Activated gamma-delta T cell treated with anti-CD3 and anti-CD28 coated beads, Interleukin-2, amount 50 U/mL, for 16 hours (primary cell): Measurements from ENCODE around the gene PRR20G.
"Not testable (repeated sequence)": the region's sequence is repeated elsewhere in the genome, so short reads cannot be mapped to it uniquely, and the experiment has no call there.

Experiments used
- DNase-seq: peaks from one replicate; pipeline ENCODE4 v3.0.0-alpha.2; 2020; ENCODE audit warnings: low read depth

The PRR20G gene

DNA sequence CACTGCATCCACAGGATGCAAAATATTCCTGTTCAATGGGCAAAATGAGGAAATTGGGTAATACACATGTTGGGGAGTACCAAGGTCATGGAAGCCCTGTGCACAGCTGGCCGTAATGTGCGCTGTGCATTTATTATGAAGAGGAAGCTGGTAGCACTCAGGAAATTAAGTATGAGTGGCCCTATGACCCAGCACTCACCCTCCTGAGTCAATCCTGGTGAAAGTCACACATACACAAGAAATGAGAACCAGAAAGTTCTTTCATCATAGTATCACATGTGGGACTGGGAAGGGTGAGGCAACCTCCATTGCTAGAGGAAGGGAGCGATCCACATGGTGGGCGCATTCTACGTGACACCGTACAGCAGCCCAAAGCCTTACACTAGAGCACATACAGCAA lies 11.4 kb upstream of the PRR20G start:
- DNase-seq, result no peak

DNA sequence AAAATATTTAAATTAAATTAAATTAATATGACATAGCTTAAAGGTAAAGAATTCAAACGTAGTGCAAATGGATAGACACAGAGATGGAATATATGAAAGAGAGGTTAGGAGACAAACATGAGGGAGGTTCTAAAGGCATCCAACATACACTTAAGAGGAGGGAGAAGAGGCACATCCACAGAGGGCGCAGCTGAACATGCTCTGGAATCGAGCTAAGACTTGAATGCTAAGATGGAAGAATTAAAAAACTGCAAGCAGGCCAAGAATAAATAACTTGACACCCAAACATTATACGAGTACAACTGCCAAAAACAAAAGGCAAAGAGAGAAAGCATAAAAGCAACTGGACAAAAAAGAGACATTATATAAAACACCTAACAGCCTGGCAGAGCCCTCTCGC lies 9.1 kb upstream of the PRR20G start:
- no peak for DNase-seq

DNA sequence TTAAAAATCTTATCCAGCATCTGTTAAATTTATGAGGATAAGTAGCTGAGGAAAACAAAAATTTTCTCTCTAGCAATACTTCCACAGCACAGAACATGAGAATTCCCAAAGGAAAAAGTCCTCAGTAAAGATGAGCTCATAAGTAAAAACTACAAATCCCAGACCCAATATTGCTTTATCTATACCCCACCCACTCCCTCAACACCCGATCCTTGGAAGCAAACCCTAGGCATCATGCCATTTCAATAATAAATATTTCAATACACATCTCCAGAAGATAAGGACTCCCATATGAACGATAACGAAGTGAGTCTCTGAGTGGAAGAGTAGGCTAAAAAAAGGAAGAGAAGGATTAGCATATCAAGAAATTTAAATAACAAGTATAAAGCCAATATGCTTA lies 8.3 kb upstream of the PRR20G start:
- DNase-seq, result no peak

DNA sequence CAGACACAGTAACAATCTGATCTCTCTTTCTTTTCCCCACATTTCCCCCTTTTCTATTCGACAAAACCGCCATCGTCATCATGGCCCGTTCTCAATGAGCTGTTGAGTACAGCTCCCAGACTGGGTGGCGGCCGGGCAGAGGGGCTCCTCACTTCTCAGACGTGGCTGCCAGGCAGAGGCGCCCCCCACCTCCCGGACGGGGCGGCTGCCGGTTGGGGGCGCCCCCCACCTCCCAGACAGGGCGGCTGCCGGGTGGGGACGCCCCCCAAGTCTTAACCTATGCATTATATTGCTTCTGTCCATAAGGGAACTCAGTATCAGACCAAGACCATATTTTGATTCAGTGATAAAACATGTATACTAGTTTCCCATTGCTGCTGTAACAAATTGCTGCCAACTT lies 5.8 kb upstream of the PRR20G start:
- not testable (repeated sequence) for DNase-seq

DNA sequence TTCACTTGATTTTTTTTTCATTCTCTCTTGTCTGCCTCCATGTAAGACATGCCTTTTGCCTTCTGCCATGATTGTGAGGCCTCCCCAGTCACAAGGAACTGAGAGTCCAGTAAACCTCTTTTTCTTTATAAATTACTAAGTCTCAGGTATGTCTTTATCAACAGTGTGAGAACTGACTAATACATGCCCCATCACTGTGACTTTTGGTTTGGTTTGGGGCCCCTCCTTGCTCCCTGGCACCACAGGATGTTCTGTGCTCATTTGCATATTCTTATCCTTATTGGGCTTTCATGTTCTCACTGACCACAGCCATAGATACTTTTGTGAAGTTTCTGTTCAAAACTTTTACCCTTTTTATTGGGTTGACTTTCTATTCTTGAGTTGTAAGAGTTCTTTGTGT lies 3.8 kb upstream of the PRR20G start:
- DNase-seq, result no peak

DNA sequence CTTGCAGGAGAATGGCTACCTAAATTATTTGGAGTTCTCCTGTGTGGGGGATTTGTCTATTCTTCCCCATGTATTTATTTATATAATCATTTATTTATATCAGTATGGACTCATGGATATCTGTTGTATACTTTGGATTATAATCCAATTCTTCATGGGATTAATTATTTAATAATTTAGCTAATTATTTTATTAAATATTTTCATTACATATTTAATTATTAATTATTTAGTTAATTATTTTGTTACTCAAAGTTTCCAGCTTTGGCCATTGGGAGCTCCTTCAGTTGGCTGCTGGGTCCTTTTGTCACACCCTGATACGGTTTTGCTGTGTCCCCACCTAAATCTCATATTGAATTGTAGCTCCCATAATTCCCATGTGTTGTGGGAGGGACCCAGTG lies 3.3 kb upstream of the PRR20G start:
- DNase-seq, result no peak

DNA sequence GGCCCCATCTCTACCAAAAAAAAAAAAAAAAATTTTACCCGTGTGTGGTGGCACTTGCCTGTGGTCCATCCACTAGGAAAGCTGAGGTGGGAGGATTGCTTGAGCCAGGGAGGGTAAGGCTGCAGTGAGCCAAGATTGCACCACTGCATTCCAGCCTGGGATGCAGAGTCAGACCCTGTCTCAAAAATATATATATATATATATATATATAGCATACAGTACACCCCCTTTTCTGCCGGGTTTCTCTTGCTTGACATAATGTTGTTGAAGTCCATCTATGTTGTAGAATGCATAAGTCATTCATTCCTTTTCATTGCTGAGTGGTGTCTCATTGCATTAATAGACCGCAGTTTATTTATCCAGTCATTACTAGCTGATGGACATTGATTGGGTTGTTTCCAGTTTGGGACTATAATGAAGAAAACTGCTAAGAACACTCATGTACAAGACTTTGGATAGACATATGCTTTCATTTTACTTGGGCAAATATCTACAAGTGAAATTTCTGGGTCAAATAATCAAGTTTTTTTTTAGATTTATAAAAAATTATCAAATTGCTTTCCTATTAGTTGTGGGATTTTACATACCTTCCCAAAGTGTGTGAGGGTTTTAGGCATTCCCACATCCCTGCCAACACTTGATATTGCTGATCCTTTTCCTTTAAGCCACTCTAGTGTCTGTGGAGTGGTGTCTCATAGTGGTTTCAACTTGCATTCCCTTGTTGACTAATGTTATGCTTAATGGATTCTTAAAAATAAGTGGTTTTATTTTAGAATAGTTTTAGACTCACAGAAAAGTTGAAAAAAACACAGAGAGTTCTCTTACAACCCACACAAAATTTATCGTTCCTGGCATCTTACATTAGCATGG lies 2.1 kb upstream of the PRR20G start:
- DNase-seq, result no peak

DNA sequence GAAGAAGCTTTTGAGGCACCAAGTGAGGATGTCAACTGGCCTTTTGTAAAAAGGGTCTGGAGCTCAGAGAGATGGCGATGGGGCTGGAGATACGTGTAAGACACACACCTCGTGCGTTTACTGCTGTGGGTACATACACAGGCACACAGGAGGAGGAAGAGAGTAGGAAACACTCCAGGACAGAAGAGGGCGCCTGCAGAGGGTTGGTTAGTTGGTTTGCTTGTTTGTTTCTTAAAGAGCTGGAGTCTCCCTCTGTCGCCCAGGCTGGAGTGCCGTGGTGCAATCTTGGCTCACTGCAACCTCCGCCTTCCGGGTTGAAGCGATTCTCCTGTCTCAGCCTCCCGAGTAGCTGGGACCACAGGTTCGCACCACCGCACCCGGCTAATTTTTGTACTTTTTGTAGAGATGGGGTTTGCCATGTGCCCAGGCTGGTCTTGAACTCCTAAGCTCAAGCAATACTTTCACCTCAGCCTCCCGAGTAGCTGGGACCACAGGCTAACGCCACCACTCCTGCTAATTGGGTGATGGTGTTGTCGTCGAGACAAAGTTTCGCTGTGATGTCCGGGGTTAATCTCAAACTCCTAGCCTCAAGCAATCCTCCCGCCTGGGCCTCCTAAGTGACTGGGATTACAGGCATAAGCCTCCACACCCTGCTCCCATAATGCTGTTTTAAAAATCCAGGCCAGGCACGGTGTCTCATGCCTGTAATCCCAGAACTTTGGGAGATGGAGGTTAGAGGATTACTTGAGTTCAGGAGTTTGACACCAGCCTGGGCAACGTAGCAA lies 1.3 kb upstream of the PRR20G start:
- DNase-seq, result no peak

DNA sequence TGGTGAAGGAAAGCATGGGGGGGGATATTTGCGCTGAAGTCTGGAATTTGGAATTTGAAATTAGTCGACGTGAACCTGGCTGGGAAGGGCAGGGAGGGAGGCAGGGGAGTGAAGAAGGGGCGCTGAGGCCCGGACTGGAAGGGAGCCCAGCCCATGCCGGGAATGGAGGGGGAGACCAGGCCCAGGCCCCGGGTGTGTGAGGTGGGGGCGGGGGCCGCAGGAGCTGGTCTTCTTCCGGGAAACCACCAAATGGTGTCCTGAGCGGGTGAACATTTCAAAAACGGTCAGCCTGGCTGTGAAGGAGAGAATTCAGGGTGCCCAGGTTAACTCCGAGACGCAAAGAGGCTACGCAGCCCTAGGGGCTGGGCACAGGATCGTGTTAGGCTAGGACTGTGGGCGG lies 497 bp upstream of the PRR20G start:
- no peak for DNase-seq

DNA sequence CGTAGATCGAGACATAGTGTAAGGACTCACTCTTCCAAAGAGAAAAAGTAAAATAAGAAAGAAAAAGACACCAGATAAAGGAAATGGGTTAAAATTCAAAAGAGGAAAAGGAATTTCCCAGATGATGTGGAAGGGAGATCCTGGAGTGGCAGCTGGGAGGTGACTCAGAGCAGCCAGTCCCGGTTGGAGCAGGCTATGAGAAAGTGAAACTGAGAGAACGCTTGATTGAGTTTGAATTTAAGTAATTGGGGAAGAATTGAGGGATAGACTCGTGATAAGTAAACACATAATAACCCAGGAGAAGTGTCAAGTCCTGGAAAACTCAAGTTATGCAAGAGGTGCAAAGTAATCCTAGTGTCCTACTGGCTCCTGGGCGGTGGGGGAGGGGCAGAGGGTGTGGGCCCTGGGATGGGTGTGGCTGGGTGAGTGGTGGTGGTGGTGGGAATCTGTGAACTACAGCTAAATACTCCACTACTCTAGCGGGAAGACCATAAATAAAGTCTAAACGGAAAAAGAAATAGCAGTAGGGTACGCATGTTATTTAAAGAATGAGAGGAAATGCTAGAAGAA lies 1.2 kb downstream of the PRR20G start:
- no peak for DNase-seq

DNA sequence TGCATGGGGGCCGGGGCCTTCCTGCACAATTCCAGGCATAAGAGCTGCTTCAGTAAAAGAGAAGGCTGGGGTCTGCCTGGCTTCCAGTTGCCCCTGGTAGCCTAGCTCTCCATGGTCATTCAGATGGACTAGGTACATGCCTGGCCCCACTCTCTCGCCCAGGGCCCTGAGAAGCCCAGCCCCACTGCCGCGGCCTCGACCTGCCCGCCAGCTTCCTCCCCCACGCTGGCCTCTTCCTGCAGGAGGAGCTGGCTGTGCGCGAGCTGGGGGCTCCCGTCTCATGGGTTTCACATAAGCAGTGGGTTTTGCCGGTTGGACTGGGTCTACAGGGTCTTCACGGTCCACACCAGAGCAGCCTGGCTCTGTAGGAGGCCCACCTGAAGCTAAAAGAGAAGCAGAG lies 3.6 kb downstream of the PRR20G start:
- no peak for DNase-seq

DNA sequence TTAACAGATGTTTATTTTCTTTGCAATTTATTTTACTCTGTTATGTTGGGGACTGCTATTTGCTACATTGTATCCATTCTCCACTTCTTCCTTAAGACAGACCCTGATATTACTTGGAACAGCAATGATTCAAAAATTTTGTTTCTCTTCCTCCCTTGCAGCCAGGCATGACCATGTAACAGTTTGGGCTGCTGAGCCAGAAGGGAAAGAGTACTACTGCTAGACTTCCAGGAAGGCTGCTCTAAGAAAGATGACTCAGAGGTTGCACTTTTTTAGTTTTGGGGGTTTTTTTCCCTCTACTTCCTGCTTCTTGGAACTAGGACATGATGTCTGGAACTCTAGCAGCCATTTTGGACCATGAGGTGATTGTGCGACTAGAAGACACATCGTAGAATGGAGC lies 10.3 kb downstream of the PRR20G start:
- no peak for DNase-seq

DNA sequence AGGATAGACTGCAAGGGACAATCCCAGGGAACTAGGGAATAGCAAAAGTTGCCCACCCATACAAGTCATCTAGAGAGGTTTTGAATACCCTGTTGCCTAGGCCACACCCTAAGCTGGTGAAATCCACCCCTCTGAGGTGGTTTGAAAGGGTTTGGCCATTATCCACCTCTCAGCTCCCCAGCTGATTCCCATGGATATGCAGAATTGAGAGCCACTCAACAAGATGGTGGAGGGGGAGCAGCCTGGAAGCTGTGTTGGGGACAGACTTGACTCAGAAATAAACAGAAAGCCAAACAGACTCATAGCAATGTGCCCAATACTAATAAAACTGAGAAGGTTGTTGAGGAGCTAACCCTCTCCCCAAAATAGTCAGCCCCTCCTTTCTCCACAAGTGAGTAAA lies 10.9 kb downstream of the PRR20G start:
- no peak for DNase-seq

DNA sequence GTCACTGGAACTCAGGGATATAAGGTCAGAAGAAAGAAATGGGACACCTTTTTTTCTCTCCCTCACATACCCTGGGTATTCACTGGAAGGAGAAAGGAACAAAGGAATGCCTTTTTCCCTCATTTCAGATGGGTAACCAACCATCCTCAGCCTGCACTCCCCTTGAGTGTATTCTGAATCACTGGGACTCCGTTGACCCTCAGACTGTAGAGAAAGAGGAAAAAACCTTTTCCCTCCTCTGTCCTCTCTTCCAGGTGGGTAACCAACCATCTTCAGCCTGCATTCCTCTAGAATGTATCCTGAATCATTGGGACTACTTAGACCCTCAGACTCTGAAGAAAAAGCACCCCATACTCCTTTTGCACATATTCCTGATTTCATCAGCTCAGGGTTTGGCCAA lies 11.4 kb downstream of the PRR20G start:
- no peak for DNase-seq

DNA sequence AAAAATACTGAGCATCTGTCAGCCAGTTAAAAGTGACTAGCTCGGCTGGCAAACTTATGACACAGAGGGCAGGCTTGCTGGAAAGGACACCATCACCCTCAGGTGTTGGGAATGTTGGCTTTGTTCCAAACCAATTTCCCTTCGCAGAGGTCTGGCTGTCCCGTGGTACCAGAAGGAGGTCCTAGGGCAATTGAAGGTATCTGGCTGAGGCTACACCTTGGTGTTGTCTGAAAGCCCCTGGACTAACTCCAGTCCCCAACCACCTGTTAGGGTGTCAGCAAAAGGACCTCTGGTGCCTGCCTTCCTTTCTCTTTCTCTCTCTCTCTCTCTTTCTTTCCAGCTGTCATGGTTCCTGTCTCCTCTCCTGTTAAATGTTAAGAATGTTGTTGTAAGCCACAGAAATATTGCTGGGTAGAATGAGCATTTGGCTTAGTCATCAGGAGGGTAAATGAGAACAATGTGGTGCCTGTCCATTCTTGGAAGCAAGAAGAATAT lies 12.5 kb downstream of the PRR20G start:
- no peak for DNase-seq

DNA sequence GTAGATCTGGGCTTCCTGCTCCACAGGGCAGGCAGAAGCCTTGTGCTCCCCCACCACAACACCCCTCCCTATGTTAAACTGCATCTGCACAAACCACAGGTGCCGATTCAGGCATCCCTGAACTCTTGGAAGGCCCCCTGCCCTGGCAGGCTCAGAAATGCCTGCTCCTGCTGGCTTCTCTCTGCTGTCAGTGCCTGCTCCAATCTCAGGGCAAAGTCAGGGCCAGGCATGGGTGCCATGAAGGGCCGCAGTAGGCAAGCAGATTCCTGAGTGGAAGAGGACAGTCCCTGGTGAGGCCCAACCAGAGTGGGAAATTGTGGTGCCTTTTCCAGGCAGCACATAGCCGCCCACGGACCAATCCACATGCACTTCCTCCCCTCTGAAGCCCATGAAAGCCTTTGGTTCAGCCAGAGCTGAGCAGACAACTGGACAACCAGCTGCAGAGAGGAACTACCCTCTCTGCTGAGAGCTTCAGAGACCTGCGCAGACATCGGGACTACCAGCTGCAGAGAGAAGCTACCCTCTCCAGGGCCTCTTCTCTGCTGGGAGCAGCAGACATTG lies 13.6 kb downstream of the PRR20G start:
- DNase-seq, result no peak

DNA sequence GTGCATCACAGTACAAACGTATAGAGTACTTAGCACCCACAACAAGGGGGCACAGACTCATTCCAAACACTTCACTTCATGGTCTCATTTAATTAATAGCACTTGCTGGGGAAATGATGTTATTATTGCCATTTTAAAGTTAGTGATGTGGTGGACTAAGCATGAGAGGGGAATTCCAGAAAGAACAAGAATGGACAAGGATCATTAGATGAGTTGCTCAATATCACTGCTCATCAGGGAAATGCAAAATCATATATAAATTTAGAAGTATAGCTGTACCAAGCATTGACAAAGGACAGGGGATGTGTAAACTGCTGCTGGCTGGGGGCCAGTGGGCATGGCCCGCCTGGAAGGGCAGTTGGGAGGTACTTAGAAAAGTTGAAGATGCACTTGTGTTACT lies 14.6 kb downstream of the PRR20G start:
- DNase-seq, result no peak

DNA sequence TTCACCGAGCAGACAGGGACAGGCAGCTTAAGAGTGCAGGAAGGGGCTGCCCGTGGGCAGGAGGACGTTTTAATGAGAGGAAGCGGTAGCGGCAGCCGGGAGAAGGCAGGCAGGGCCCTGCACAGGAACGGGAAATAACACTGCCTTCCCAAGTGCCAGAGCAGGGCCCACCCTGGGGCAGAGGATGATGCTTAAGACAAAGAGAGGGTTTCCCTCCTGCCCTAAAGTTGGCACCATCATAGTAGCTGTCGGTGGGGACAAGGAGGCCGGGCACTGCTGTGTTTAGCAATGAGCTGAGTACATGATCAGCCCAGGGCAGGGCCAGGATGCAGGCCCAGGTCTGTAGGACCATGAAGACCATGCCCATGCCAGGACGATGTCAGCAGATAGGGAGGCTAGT lies 21.7 kb downstream of the PRR20G start:
- no peak for DNase-seq

DNA sequence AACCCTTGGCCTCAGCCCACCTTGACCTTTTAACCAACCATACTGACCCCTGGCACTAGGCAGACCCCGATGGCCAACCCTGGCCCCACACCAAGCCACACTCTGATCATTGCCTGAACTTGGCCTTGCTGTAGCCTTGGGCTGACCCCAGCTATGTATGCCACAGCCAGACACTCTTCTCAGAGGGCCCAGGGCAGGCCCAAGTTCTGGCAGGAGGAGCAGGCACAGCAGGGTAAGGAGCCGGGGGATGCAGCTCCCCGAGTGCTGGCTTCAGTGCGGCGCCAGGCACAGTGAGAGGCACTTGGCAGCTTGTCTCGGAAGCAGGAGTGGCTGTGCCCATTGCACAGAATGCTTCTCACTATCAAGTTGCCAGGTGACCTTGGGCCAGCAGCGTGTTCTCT lies 22.3 kb downstream of the PRR20G start:
- no peak for DNase-seq

DNA sequence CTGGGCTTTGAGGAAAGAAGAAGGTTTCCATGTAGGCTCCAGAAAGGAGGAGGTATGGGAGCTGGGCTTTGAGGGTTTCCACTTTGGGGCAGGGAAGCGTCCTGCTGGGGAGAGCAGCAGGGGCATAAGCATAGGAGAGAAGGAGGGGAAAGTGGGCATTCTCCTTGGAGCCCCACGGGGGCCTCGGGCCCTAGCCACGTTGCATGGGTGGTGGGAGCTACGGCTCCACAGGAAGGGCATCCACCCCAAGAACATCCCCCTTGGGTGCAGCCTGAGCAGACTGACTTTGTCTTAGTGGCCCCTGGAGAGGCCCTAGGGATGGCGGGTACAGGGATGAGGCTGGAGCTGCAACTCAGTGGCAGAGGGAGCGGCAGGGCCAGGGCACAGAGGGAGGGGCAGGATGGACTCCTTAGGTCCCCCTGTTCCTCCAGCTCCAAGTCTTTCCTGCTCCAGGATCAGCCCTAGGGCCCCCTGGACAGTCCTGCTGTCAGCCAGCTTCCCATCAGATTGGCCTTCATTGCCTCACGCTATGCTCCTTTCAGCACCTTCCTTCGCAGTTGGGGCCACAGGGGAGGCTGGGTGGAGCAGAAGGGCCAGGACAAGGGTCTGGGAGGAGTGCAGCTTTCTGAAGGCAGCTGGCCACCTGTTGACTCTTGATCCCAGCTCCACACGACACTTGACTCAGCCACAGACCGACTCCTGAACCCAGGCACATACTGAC lies 22.9 kb downstream of the PRR20G start:
- no peak for DNase-seq

DNA sequence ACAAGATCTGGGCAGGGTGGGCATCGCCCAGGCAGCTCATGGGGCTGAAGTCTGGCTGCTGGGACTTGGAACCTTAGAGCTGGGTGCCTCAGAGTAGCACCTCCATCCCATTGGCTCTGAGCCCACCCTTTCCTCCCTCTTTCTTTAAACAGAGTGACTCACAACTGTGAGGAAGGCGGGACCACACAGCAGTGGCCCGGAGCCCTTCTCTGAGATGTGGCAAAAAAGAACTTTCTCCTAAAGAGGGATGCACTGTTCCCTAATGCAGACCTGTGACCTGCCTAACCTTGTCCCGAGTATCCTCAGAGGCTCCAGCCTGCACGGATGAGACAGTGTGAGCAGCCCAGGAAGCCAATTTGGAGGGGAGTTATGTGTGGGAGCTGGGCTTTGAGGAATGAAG lies 23.6 kb downstream of the PRR20G start:
- DNase-seq, result no peak
